GM19452 (cell line): ENCODE results near the gene RNF214.
A peak's percentile ranks its signal among the peaks of the same experiment; 100 is the strongest.
"Not testable (repeated sequence)": the region's sequence is repeated elsewhere in the genome, so short reads cannot be mapped to it uniquely, and the experiment has no call there.

Experiments
- ATAC-seq: cut with Tn5 transposase; IDR thresholded peaks from one replicate; pipeline ENCODE4 v1.9.1; 2021; ENCODE audit not compliant: unreplicated experiment

Gene RNF214

DNA sequence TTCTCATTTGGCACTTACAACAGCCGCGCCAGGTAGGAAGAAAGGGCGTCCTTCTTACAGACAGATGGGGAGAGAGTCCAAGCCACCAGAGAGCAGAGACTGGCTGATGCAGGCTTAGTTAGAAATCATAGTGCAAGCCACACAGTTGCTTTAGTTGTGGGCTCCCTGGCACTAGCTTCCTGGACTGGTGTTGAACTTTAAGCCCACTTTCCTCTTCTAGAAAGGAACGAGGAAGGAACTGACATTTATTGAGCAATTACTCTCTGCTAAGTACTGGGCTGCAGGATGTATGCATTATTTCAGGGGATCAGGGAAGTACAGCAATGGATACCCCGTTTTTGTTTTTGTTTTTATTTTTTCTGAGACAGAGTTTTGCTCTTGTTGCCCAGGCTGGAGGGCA lies 80.6 kb downstream of the RNF214 start:
- no peak for ATAC-seq

DNA sequence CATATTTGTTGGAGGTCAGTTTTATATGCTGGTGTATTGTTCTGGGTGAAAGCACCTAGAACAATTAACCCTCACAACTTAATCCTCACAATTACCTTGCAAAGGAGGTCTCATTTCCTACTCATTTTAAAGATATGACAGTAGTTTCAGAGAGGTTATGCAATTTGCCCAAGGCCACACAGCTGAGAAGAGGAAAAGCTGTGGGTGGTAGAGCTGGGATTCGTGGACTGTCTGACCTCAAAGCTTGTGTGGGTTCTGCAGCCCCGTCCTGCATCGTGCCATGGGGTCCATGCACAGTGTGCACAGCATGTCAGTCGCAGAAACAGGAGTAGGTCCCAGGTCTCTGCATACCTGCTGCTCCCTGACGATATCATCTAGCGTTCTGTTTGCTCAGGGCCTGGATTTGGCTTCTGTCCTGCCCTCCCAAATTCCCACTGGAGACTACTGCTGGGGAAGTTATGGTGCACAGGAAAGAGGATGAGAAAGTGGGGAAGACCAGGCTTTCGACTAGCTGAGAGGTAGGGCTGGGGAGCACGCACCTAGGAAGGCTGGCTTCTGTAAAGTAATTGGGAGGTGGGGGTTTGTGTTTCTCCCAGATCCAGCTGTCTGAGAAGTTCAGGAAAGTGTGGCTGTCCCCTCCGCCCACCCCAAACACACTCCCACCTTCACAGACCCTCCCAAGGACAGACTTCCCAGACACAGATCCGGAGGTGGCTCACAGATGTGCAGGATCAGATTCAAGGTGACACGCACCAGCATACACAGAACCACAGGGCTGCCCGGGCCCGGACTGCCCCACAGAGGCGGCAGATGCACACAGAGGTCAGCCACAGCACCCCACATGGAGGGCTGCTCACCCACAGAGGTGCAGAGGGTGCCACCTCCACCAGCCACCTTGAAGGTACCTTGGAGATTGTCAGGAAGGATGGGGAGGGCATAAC lies 81.6 kb downstream of the RNF214 start:
- ATAC-seq: no peak

DNA sequence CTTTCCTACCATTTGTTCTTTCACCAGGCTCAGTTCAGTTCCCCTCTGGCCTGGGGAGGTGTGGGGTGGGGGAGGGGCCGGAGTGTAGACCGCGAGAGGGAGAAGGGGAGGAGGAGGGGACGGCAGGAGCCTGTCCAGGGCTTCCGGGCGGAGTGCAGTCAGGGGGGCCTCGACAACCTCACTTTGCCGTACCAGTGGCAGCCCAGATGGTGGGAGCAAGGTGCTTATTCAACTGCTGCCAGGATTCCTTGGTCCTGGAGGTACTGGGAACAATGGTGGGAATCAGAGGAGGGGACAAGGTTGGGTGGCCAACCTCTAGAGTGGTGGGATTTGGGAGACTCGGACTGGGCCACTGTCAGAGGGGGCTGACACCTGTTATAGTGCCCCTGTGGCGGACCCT lies 82.4 kb downstream of the RNF214 start:
- ATAC-seq: no peak

DNA sequence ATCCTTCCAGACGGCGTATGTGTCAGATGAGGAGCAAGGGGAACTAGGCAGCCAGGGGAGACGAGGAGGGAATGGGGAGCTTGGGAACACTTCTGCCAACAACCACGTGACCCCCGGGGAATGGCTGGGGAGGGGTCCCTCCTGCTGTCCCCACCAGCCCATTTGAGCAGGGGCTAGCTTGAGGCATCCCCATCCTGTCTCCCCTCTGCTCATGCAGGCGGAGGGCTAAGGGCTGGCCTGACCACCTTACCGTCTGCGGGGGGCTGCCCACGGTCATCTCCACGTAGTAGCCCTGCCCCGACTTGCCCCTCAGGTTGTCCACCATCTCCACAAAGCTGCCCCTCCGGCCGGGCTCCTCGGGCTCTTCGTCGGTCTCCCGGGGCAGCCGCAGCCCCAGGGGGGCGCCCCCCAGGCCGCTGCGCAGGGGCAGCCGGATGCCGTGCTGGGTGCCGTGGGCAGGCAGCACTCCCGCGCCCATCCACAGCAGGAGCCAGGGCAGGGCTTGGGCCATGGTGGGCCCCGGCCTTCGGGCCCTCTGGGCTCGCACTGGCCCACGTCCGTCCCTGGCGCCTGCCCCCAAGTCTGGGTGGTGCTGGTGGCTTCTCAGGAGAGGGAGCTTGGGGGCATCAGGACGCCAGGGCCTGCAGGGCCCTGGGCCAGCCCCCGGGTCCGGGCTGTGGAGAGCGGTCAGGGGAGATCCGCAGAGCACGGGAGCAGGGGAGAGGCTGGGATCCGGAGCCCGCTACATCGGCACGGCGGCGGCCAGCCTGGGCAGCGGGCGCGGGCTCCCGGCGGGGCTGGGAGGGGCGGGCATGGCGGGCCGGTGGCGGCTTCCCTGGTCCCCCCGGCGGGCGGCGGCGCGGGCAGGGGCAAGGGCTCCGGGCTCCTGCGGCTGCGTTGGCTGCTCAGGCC lies 83.1 kb downstream of the RNF214 start:
- no peak for ATAC-seq

DNA sequence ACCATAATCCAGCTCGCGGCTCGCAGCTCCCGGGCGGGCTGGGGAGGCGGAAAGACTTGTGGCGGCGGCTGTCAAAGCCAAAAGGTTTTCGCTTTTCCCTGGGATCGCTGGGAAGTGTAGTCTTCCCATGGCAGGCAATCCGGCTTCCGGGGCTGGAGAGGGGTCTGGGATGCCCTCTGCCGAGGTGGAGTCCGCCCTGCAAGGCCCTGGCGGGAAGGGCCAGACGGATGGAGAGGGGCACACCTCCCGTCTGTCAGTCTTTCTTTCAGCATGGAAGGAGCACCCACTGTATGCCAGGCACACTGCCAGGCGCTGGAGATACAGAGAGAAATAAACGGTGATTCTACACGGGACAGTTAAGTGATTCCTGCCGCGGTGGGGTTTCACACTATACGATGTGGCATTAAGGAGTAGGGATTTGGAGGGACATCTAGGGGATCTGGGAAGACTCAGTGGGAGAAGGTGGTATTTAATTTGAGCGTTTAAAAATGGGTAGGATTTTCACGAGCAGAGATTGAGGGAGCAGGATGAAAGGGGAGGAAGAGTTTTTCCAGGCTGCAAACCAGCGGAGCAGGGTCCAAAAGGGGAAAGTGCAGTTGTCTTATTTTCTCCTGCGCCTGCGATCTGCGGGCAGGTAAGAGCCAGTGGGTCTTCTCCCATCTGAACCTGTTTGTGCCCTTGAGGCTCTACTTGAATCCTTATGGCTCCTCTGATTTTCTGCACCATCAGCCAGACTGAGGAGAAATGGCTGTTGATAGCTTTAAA lies 83.9 kb downstream of the RNF214 start, which contains the start of gene BACE1:
Gene BACE1 (minus strand): TSS at position 60 of the 765 bp plus-strand sequence. CDS start 461 bp downstream, outside the sequence.
- no peak for ATAC-seq

DNA sequence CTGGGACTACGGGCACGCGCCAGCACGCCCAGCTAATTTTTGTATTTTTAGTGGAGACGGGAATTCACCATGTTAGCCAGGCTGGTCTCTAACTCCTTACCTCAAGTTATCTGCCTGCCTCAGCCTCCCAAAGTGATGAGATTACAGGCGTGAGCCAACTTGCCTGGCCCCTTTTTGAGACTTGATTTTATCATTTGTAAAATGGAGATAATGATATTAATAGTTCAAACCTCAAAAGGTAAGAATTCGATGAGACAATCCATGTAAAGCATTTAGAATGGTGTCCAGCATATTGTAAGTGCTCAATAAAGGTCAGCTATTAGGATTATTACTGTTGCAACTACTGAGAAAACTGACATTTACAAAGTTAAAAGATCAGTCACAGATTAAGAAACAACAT lies 86.3 kb downstream of the RNF214 start:
- no peak for ATAC-seq

DNA sequence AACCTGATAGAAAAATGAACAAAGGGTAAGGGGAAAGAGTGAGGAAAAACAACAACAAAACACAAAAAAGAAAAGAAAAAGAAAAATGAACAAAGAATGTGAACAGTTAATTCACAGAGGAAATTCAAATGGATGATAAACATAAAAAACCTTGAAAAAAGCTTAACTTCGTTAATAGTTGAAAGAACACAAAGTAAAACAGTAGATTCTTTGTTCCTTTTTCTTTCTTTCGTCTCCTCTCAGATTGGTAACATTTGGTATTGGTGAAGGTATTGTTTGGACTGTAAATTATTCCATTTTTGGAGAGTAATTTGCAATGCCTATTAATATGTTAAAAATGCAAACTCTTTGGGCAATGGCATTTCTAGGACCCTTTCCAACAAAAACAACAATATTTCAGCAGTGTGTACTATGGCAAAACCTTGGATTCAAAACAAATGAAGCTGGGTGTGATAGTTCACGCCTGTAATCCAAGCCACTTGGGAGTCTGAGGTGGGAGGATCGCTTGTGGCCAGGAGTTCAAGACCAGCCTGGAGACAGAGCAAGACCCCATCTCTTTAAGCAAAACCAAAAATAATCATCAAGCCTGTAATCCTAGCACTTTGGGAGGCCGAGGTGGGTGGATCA lies 86.9 kb downstream of the RNF214 start:
- ATAC-seq: no peak

DNA sequence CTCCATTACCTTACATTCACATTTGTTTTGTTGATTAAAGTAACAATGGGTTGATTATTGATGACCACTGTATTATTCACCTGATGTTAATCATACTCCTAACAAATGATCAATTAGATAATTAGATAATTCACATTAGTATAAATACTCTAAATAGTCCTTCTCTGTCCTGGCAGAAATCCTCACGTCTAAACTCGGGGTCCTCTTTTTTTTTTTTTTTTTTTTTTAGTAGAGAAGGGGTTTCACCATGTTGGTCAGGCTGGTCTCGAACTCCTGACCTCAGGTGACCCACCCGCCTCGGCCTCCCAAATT lies 94.7 kb downstream of the RNF214 start:
- not testable (repeated sequence) for ATAC-seq

DNA sequence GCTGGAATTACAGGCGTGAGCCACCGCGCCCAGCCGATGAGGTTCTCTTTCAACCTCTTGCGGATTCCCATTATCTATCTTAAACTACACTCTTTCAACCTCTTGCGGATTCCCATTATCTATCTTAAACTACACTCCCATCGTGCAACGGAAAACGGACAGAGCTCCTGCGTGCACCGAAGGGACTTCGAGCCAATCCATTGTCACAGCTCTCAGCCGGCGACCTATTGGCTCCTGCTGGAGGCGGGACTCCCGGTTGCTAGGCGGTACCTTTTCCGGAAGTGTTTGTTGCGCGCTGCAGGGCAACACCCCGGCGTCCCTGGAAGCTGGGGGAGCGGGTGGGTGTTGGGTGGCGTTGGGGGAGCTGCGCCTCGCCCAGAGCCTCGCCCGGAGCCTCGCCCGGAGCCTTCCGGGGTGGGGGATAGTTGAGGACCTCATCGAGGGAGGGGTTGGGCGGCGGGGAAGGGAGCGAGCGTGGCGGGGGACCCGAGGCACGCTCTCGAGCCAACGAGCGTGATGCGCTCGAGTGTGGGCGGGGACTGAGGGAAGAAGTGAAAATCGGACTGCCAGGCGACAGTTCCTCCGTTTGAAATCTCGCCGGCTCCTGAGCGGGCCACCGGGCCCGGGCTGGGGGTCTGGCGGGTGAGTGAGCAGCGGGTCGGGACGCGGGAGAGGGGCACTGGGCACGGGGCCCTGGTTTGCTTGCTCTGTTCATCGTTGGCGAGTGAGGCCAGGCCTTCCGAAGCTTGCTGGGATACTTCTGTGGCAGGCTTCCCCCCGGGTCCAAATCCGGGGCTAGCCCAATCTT lies 95.3 kb downstream of the RNF214 start, which contains the start of gene CEP164:
Gene CEP164 (plus strand): TSS at position 288 of the 808 bp plus-strand sequence. CDS start 10,733 bp downstream, outside the sequence.
- peak; percentile 95 for ATAC-seq

DNA sequence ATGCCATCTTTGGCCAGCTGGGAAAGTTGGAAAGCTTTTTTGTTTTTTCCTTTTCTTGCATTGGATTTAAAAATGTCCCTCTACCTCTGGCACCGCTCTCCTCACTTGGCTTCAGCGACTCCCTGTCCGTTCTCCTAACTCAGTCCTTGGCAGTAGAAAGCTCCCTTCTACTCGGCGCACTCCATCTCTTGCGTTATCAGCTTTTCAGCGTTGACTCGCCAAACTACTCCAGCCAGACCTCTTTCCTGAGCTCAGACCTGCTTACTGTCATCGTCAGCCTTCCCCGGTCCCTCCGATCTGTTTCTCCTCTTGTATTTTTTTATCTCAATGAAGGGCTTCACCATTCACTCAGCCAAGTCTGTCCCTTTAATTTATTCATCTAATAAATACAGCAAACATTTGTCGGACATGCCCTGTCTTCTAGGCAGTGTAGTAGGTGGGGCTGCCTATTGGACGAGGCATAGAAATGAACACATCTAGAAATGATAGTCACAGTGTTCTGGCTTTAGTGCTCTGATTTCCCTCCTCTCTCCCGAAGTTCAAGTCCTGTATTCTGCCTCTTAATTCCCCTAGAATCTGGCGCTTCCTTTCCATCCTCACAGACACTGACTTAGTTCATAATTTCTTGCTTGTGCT lies 96.0 kb downstream of the RNF214 start:
- ATAC-seq: no peak

DNA sequence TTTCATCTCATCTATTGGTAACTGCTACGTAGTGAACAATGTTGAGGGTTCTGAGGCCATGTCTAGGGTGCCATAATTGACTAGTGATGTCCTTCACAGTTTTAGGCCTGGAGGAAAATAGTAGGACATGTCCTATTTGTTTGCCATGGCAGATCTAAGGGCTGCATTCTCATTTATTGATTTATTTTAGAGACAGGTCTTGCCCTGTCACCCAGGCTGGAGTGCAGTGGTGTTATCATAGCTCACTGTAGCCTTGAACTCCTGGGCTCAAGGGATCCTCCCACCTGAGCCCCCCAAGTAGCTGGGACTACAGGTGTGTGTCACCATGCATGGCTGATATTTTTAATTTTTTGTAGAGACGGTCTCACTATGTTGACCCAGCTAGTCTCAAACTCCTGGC lies 100.4 kb downstream of the RNF214 start:
- no peak for ATAC-seq

DNA sequence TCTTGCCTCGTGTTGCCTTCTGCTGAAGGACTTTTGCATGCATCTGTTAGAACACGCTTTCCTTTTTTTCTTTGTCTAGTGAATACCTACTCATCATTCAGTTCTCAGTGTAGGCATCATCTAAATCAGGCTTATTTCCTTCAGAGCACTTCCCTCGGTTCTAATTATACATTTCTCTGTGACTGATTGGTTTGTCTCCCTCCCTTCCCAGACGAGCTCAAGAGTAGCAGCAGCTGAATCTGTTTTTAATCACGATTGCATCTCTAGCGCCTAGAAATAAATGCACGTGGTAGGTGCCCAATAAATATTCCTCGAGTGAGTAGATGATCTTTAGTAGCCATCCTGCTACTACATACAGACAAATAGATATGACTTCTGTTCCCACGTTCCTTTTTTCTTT lies 101.4 kb downstream of the RNF214 start:
- no peak for ATAC-seq

DNA sequence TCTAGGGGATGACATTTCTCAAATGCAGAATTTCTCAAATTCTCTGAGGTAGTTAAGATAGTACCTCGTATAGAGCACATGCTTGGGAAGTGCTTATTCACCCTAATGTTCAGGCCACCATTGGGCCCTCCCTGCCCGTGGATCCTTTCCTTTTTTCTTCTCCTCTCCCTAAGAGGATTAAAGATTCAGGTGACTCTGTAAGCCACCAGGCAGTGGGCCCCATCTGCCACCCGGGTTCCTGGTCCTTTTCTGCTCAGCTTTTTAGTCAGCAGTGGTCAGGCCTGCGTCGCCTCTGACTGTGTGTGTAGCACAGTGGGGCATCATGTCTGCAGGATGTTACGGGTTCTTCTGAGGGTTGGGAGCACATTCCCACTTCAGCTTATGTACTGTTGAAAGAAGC lies 102.4 kb downstream of the RNF214 start:
- ATAC-seq: no peak

DNA sequence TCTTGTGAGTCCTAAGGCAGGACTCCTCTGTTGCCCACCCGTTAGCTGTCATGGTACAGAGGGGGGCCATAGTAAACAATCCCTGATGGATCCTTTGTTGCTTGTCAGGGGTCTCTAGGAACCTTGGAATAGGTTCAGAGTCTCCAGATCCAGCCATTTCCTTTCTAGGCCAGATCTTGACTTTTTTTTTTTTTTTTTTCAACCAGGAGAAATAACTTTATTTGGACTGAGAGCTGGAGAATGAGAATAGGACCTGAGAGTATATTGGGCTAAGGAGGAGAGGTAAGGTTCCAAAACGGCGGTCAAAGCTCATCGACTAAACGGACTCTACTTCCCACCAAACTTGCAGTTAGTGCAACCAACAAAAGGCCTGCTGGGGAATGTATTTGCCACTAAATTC lies 102.9 kb downstream of the RNF214 start:
- no peak for ATAC-seq
